PC-3 (cell line): ENCODE measurements around the gene ITIH3.

Source experiments
- EZH2 ChIP-seq: fragments of 300-600 bp; sonication (generic); IDR thresholded peaks from one replicate; pipeline ENCODE4 v1.6.1; 2017; ENCODE audit warnings: antibody characterized with exemption, mild to moderate bottlenecking, low read length; ENCODE audit not compliant: unreplicated experiment
- EZH2phosphoT487 ChIP-seq: fragments of 300-600 bp; sonication (generic); IDR thresholded peaks from 2 replicates; pipeline ENCODE4 v1.6.1; 2018; ENCODE audit warnings: mild to moderate bottlenecking, antibody characterized with exemption, low read length, borderline replicate concordance
- TF ChIP-seq, protein P1 (sequence below): fragments of 300-600 bp; sonication (generic); conservative IDR thresholded peaks from 2 replicates; pipeline ENCODE4 v1.5.1; 2017; ENCODE audit warnings: antibody characterized with exemption, low read depth, mild to moderate bottlenecking, low read length

DNA sequence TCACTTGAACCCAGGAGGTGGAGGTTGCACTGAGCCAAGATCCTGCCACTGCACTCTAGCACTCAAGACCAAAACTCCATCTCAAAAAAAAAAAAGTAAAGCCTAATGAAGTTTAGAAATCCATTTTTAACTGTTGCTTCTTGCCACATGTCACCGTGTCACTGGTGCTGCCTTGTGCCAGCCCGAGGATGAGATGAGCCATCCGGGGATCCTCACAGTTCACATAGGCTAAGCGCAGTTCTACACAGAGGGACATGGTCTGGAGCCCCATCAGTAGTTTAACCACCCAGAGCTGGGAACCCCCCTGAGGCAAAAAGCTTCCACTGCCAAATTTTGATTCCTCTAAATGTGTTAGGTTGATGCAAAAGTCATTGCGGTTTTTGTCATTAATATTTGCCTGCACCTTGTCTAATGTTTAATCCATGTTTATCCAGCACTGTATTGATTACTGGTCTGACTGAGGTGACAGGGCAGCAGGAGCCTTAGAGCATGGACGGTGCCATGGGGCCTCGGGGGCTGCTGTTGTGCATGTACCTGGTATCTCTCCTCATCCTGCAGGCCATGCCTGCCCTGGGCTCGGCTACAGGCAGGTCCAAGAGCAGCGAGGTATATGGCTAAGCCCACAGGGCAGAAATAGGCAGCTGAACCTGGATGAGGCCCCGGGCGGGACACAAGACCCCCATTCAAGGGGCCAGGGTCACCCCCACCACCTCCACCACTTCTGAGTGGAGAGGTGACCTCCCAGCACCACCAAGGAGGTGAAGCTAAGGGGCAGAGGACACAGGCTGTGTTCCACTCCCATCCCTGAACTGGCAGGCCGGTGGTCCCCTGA, 17.3 kb upstream of the ITIH3 start, which contains the start of gene ITIH1:
- TF ChIP-seq, protein P1, sequence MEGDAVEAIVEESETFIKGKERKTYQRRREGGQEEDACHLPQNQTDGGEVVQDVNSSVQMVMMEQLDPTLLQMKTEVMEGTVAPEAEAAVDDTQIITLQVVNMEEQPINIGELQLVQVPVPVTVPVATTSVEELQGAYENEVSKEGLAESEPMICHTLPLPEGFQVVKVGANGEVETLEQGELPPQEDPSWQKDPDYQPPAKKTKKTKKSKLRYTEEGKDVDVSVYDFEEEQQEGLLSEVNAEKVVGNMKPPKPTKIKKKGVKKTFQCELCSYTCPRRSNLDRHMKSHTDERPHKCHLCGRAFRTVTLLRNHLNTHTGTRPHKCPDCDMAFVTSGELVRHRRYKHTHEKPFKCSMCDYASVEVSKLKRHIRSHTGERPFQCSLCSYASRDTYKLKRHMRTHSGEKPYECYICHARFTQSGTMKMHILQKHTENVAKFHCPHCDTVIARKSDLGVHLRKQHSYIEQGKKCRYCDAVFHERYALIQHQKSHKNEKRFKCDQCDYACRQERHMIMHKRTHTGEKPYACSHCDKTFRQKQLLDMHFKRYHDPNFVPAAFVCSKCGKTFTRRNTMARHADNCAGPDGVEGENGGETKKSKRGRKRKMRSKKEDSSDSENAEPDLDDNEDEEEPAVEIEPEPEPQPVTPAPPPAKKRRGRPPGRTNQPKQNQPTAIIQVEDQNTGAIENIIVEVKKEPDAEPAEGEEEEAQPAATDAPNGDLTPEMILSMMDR = no peak
- no peak for TF ChIP-seq EZH2phosphoT487
- no peak for TF ChIP-seq EZH2
